GM10266 (cell line): ENCODE data around the gene TIMM21.

ENCODE experiments used
- DNase-seq: peaks from one replicate; pipeline ENCODE4 v3.0.0; 2012; ENCODE audit errors: extremely low spot score
- CTCF ChIP-seq: IDR thresholded peaks from 2 replicates; pipeline ENCODE4 v1.5.1; 2012; ENCODE audit warnings: mild to moderate bottlenecking, low read depth; ENCODE audit not compliant: control insufficient read depth, insufficient read depth; ENCODE audit errors: missing control alignments

TIMM21 gene

GRCh38 chr18:74154716-74155115 is 6.4 kb downstream of the TIMM21 start:
- DNase-seq: no peak
- no peak for TF ChIP-seq CTCF

- DNase-seq: no peak
- TF ChIP-seq CTCF: no peak
Observed at GRCh38 chr18:74155276-74155675, 7.0 kb downstream of the TIMM21 start.

- TF ChIP-seq CTCF: no peak
- no peak for DNase-seq
Observed at GRCh38 chr18:74163019-74163660, 14.8 kb downstream of the TIMM21 start.

GRCh38 chr18:74166386-74166785 is 18.1 kb downstream of the TIMM21 start:
- no peak for DNase-seq

GRCh38 chr18:74171910-74172606 is 23.7 kb downstream of the TIMM21 start:
- no peak for TF ChIP-seq CTCF
- DNase-seq: peak; percentile 47

More at GRCh38 chr18:74166386-74166785, 18.1 kb downstream of the TIMM21 start:
- no peak for TF ChIP-seq CTCF

- no peak for DNase-seq
- no peak for TF ChIP-seq CTCF
Observed at GRCh38 chr18:74172697-74173433, 24.5 kb downstream of the TIMM21 start.

GRCh38 chr18:74173434-74173750 is 25.1 kb downstream of the TIMM21 start:
- no peak for DNase-seq
- no peak for TF ChIP-seq CTCF
